NB4 (cell line): ENCODE data around the gene CCL26.

Experiments
- DNase-seq: peaks from one replicate; pipeline ENCODE4 v3.0.0; 2010; ENCODE audit warnings: low read depth
- H3K4me3 ChIP-seq: one replicate; pipeline ENCODE4 v1.5.1; 2011; ENCODE audit warnings: mild to moderate bottlenecking, low read depth, low read length, moderate library complexity
- MYC ChIP-seq: IDR thresholded peaks from 2 replicates; pipeline ENCODE4 v1.6.1; 2011; ENCODE audit warnings: low read depth, low read length
- POLR2A ChIP-seq: IDR thresholded peaks from 2 replicates; pipeline ENCODE4 v1.6.1; 2011; ENCODE audit warnings: mild to moderate bottlenecking; ENCODE audit not compliant: insufficient read length; ENCODE audit errors: extremely low read depth
- TF ChIP-seq, protein P1 (sequence below): IDR thresholded peaks from 2 replicates; pipeline ENCODE4 v1.6.1; 2011; ENCODE audit warnings: low read depth, low read length
- TF ChIP-seq, protein P2 (sequence below): IDR thresholded peaks from one replicate; pipeline ENCODE4 v1.5.1; 2012; ENCODE audit warnings: low read depth, low read length

Gene CCL26

DNA sequence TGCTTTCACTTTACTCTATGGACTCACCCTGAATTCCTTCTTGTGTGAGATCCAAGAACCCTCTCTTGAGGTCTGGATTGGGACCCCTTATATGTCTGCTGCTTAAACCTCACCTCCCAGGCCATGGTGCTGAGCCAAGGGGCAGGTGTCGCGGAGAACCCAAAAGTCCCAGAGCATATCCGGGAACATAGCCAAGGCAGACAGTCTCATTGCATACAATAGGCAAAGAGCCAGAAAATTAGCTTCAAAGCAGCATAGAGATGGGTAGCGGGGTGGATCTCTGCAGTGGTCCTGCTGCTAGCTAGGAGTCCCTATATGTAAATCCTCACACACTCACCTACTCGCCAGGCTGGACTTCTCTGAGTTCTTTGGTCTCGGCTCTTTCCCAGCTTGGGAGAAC lies 36.1 kb upstream of the CCL26 start:
- H3K4me3 ChIP-seq: no peak overlapping the region
- TF ChIP-seq POLR2A (no peak), MYC (no peak)
- TF ChIP-seq, protein P1, sequence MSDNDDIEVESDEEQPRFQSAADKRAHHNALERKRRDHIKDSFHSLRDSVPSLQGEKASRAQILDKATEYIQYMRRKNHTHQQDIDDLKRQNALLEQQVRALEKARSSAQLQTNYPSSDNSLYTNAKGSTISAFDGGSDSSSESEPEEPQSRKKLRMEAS: no peak
- TF ChIP-seq, protein P2, sequence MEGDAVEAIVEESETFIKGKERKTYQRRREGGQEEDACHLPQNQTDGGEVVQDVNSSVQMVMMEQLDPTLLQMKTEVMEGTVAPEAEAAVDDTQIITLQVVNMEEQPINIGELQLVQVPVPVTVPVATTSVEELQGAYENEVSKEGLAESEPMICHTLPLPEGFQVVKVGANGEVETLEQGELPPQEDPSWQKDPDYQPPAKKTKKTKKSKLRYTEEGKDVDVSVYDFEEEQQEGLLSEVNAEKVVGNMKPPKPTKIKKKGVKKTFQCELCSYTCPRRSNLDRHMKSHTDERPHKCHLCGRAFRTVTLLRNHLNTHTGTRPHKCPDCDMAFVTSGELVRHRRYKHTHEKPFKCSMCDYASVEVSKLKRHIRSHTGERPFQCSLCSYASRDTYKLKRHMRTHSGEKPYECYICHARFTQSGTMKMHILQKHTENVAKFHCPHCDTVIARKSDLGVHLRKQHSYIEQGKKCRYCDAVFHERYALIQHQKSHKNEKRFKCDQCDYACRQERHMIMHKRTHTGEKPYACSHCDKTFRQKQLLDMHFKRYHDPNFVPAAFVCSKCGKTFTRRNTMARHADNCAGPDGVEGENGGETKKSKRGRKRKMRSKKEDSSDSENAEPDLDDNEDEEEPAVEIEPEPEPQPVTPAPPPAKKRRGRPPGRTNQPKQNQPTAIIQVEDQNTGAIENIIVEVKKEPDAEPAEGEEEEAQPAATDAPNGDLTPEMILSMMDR: no peak
- no peak for DNase-seq

DNA sequence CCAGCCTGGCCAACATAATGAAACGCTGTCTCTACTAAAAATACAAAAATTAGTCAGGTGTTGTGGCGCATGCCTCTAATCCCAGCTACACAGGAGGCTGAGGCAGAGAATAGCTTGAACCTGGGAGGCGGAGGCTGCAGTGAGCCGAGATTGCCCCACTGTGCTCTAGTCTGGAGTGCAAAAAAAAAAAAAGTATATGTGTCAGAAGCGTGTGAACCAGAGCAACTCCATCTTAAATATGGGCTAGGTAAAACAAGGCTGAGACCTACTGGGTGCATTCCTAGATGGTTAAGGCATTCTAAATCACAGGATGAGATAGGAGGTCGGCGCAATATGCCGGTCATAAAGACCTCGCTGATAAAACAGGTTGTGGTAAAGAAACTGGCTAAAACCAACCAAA lies 35.4 kb upstream of the CCL26 start:
- DNase-seq: no peak
- TF ChIP-seq, protein P2: no peak
- TF ChIP-seq MYC (no peak), POLR2A (no peak)
- TF ChIP-seq, protein P1: no peak

DNA sequence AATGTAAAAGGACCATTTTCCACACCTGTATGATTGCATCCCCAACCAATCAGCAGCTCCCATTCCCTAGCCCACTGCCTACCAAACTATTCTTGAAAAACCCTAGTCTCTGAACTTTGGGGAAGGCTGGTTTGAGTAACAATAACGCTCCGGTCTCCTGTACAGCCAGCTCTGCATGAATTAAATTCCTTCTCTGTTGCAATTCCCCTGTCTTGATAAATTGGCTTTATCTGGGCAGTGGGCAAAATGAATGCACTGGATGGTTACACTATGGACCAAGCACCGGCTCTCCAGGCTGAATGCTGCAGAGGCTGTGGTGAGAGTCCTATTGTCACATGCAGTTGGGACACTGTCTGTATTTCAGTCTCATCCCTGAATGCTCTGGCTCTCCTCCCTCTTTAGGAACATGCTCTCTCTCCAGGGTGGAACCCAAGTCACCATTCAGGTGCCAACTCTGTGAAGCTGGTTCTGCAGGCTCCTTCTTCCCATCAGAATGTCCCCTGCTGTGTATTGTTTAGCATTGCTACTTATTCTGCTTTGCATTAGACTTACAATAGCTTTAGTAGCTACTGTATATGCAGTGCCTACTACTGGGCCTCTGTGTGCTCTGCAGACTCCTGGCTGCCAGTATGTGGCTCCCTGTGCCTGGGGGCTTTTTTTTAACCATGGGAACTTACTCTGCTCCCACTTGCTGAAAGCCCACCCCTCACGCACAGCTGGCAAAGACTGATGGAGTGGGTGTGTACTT lies 34.7 kb upstream of the CCL26 start:
- TF ChIP-seq MYC: no peak
- TF ChIP-seq POLR2A: no peak
- TF ChIP-seq, protein P1: no peak
- TF ChIP-seq, protein P2: no peak
- no peak overlapping the region for H3K4me3 ChIP-seq
- no peak for DNase-seq

More for the DNA sequence above, 35.4 kb upstream of the CCL26 start:
- no peak overlapping the region for H3K4me3 ChIP-seq

DNA sequence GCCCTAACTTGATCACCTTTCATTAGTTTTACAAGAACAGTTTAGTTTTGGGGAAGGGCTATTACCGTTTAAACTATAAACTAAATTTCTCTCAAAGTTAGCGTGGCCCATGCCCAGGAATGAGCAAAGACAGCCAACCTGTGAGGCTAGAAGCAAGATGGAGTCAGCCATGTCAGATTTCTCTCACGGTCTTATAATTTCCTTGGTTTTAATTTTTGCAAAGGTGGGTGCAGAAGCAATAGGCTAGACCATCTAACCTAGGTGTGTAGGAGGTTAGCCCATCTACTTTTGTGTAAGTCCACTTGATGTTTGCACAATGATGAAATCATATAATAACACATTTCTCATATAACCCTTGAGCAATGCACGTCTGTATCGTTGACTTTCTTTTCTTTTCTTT lies 32.7 kb upstream of the CCL26 start:
- H3K4me3 ChIP-seq: no peak overlapping the region
- TF ChIP-seq MYC (no peak), POLR2A (no peak)
- TF ChIP-seq, protein P2: no peak
- TF ChIP-seq, protein P1: no peak
- DNase-seq: no peak

DNA sequence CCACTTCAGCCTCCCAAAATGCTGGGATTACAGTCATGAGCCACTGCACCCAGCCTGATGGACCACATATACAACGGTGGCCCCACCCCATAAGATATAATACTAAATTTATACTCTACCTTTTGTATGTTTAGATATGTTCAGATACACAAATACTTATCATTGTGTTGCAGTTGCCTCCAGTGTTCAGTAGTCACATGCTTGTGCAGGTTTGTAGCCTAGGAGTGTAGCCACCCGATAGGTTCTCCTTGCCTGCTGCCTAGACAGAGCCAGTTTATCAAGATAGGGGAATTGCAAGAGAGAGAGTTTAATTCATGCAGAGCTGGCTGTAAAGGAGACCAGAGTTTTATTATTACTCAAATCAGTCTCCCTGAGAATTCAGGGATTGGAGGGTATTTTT lies 32.0 kb upstream of the CCL26 start:
- TF ChIP-seq MYC: no peak
- no peak for TF ChIP-seq POLR2A
- TF ChIP-seq, protein P2: no peak
- TF ChIP-seq, protein P1: no peak
- DNase-seq: no peak
- no peak overlapping the region for H3K4me3 ChIP-seq

DNA sequence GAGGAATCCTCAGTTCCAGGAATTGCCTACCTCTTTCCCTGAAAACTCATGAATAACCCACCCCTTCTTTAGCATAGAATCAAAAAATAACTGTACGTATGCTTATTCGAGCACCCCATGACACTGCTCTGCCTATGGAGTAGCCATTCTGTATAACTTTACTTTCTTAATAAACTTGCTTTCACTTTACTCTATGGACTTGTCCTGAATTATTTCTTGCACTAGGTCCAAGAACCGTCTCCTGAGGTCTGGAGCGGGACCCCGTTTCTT lies 30.5 kb upstream of the CCL26 start:
- no peak for DNase-seq
- H3K4me3 ChIP-seq: no peak overlapping the region
- TF ChIP-seq, protein P1: no peak
- no peak for TF ChIP-seq MYC
